PC-9 (cell line): ENCODE measurements around the gene HMGCL. TPM values are rescaled to one million over a fixed set of nuclear protein-coding genes. Genes with fewer than 3 reads are reported as not detected.

ENCODE experiments used
- BruUV-seq: library from RNA; stranded (reverse); fragments of 400-500 nt; replicated peaks from 2 replicates; lab custom pipeline; 2021; lab: Mats Ljungman, UMichigan
- CTCF ChIA-PET: fragments of 300-600 bp; sonication (Branson Sonifier 250); formaldehyde crosslinking; loops from one replicate; lab custom pipeline; 2022; ENCODE audit warnings: antibody characterized with exemption; lab: Charles Lee
- POLR2A ChIA-PET: fragments of 300-600 bp; sonication (Branson Sonifier 250); formaldehyde crosslinking; loops from one replicate; lab custom pipeline; 2022; ENCODE audit warnings: antibody characterized with exemption; ENCODE audit not compliant: unreplicated experiment; lab: Charles Lee
- DNase-seq, 2 experiments: peaks; one replicate each; pipeline versions ENCODE4 v3.0.0 to v3.0.0-alpha.2; 2015 to 2022; ENCODE audit warnings: mixed read lengths in 1 of 2
- H2AFZ ChIP-seq: fragments of 200-600 bp; sonication (generic); 2 replicates; pipeline ENCODE4 v1.8.1; 2017; ENCODE audit warnings: antibody characterized with exemption
- H3F3A ChIP-seq: fragments of 200-600 bp; sonication (generic); 2 replicates; pipeline ENCODE4 v1.8.1; 2017; ENCODE audit warnings: antibody characterized with exemption, mild to moderate bottlenecking, low read depth; ENCODE audit not compliant: insufficient read depth
- H3K27ac ChIP-seq: fragments of 200-600 bp; sonication (generic); 2 replicates; pipeline ENCODE4 v1.6.1; 2016; ENCODE audit warnings: mixed run types
- H3K27me3 ChIP-seq: fragments of 200-600 bp; sonication (generic); 2 replicates; pipeline ENCODE4 v1.6.1; 2016; ENCODE audit warnings: low read depth, mixed run types; ENCODE audit not compliant: insufficient read depth
- H3K36me3 ChIP-seq: fragments of 200-600 bp; sonication (generic); 2 replicates; pipeline ENCODE4 v1.6.1; 2016; ENCODE audit warnings: low read depth, mixed run types
- H3K4me1 ChIP-seq: fragments of 200-600 bp; sonication (generic); replicated peaks from 2 replicates; pipeline ENCODE4 v1.6.1; 2016; ENCODE audit warnings: mixed run types; ENCODE audit not compliant: insufficient read depth
- H3K4me2 ChIP-seq: fragments of 200-600 bp; sonication (generic); 2 replicates; pipeline ENCODE4 v1.6.1; 2017; ENCODE audit warnings: mixed run types
- H3K4me3 ChIP-seq: fragments of 200-600 bp; sonication (generic); 2 replicates; pipeline ENCODE4 v1.6.1; 2016; ENCODE audit warnings: mixed run types
- H3K79me2 ChIP-seq: fragments of 200-600 bp; sonication (generic); 2 replicates; pipeline ENCODE4 v1.6.1; 2017; ENCODE audit warnings: low read depth, mixed run types
- H3K9me2 ChIP-seq: fragments of 200-600 bp; sonication (generic); 2 replicates; pipeline ENCODE4 v1.8.1; 2017; ENCODE audit warnings: mild to moderate bottlenecking; ENCODE audit not compliant: insufficient read depth
- H3K9me3 ChIP-seq: fragments of 200-600 bp; sonication (generic); 2 replicates; pipeline ENCODE4 v1.8.1; 2016; ENCODE audit warnings: low read depth; ENCODE audit not compliant: insufficient read depth
- H4K20me1 ChIP-seq: fragments of 200-600 bp; sonication (generic); 2 replicates; pipeline ENCODE4 v1.8.1; 2017; ENCODE audit not compliant: insufficient read depth
- CTCF ChIP-seq: fragments of 200-600 bp; sonication (generic); conservative IDR thresholded peaks from 2 replicates; pipeline ENCODE4 v1.6.1; 2017; ENCODE audit warnings: mixed run types, antibody characterized with exemption, mild to moderate bottlenecking, moderate library complexity
- EZH2 ChIP-seq: fragments of 200-600 bp; sonication (generic); IDR thresholded peaks from 2 replicates; pipeline ENCODE4 v1.8.0; 2017; ENCODE audit warnings: antibody characterized with exemption, low read depth
- intact Hi-C: fragments of 100-400 bp; cut with micrococcal nuclease; formaldehyde crosslinking; loops from one replicate; pipeline ENCODE4 v1.10.0; 2022; ENCODE audit not compliant: unreplicated experiment
- total RNA-seq: library from RNA; stranded (reverse); gene quantifications from 2 replicates; pipeline ENCODE4 v1.2.3, GENCODE V29; 2021

The HMGCL gene
- total RNA-seq, 1 experiment from 2014 or later: 43.2 TPM

- CTCF ChIA-PET: no interaction called here
- no peak for DNase-seq
- H4K20me1 ChIP-seq: no peaks in the 10 kb centered on the region
- TF ChIP-seq CTCF (no peak), EZH2 (no peak)
- intact Hi-C loops: loop anchor here (1.0 to 2.0 kb wide), 2 partner anchors 96 to 144 kb away; partner anchors contain the start of gene FUCA1
- no peaks in the 10 kb centered on the region for H3K9me2 ChIP-seq
- H3K27ac ChIP-seq: no peak overlapping the region
- POLR2A ChIA-PET: no interaction called here
- H2AFZ ChIP-seq: no peak overlapping the region
- no TSS peak for BruUV-seq
- H3K4me2 ChIP-seq: peak overlapping the region; percentile 50; the same call in 1 of the 2 replicates
- peaks cover 19% of the 10 kb centered on the region for H3K79me2 ChIP-seq
- no peaks in the 10 kb centered on the region for H3K36me3 ChIP-seq
- H3F3A ChIP-seq: peaks cover 6% of the 10 kb centered on the region
- H3K9me3 ChIP-seq: no peaks in the 10 kb centered on the region
- H3K27me3 ChIP-seq: no peaks in the 10 kb centered on the region
- H3K4me3 ChIP-seq: no peak overlapping the region
- peaks cover 11% of the 10 kb centered on the region; the same call in 1 of the 2 replicates for H3K4me1 ChIP-seq
Measured at GRCh38 chr1:23772854-23773242, 52.4 kb downstream of the HMGCL start.

- H3K9me2 ChIP-seq: no peaks in the 10 kb centered on the region
- no TSS peak for BruUV-seq
- peaks cover 13% of the 10 kb centered on the region for H3K79me2 ChIP-seq
- ChIA-PET POLR2A (interaction anchor here (0.7 kb wide), 1 partner anchor 431 kb away, joined by 11 read pairs; no protein-coding TSS in a partner anchor), CTCF (interaction anchor here (0.6 to 2.6 kb wide), 9 partner anchors 18 to 144 kb away, joined by 3 to 26 read pairs (median 4); no protein-coding TSS in a partner anchor)
- H2AFZ ChIP-seq: no peak overlapping the region
- TF ChIP-seq EZH2 (no peak), CTCF (peak; percentile 82)
- no peaks in the 10 kb centered on the region for H3K9me3 ChIP-seq
- peaks cover under 1% of the 10 kb centered on the region; the same call in 1 of the 2 replicates for H3F3A ChIP-seq
- no peaks in the 10 kb centered on the region for H3K36me3 ChIP-seq
- H3K4me3 ChIP-seq: no peak overlapping the region
- no peaks in the 10 kb centered on the region for H3K27me3 ChIP-seq
- H3K4me2 ChIP-seq: peak overlapping the region; percentile 50
- intact Hi-C loops: loop anchor here (1.0 to 2.0 kb wide), 2 partner anchors 97 to 145 kb away; partner anchors contain the start of gene FUCA1
- H4K20me1 ChIP-seq: no peaks in the 10 kb centered on the region
- H3K27ac ChIP-seq: no peak overlapping the region
- DNase-seq: peak; percentile 60 to 81
- peaks cover 11% of the 10 kb centered on the region; the same call in 1 of the 2 replicates for H3K4me1 ChIP-seq
Measured at GRCh38 chr1:23772049-23772853, 53.0 kb downstream of the HMGCL start.

- Histone ChIP-seq H3K4me1 (no peaks in the 10 kb centered on the region), H3K36me3 (no peaks in the 10 kb centered on the region), H3K9me2 (no peaks in the 10 kb centered on the region), H3F3A (no peaks in the 10 kb centered on the region; the same call in 1 of the 2 replicates), H3K4me2 (no peak overlapping the region), H3K79me2 (no peaks in the 10 kb centered on the region), H3K27me3 (no peaks in the 10 kb centered on the region), H3K9me3 (no peaks in the 10 kb centered on the region), H2AFZ (no peak overlapping the region), H4K20me1 (no peaks in the 10 kb centered on the region; the same call in 1 of the 2 replicates), H3K27ac (no peak overlapping the region), H3K4me3 (no peak overlapping the region)
- DNase-seq: no peak
- POLR2A ChIA-PET: no interaction called here
- CTCF ChIA-PET: interaction anchor here (1.0 kb wide), 1 partner anchor 148 kb away, joined by 3 read pairs; no protein-coding TSS in a partner anchor
- intact Hi-C loops: no loop called here
- BruUV-seq: no TSS peak
- no peak for TF ChIP-seq EZH2
- TF ChIP-seq CTCF: no peak
Measured at GRCh38 chr1:23768733-23769132, 56.5 kb downstream of the HMGCL start.
